Ishikawa (cell line): ENCODE results near the gene DSTYK.

Experiments
- CREB1 ChIP-seq: IDR thresholded peaks from 2 replicates; pipeline ENCODE4 v1.6.1; 2012; ENCODE audit warnings: low read depth
- EGR1 ChIP-seq: IDR thresholded peaks from 2 replicates; pipeline ENCODE4 v1.6.1; 2012
- FOXM1 ChIP-seq: IDR thresholded peaks from 2 replicates; pipeline ENCODE4 v1.6.1; 2012; ENCODE audit warnings: low read depth, borderline replicate concordance
- MAX ChIP-seq: IDR thresholded peaks from 2 replicates; pipeline ENCODE4 v1.6.1; 2012
- ZBTB7A ChIP-seq: IDR thresholded peaks from 2 replicates; pipeline ENCODE4 v1.6.1; 2012; ENCODE audit warnings: low read depth

DNA sequence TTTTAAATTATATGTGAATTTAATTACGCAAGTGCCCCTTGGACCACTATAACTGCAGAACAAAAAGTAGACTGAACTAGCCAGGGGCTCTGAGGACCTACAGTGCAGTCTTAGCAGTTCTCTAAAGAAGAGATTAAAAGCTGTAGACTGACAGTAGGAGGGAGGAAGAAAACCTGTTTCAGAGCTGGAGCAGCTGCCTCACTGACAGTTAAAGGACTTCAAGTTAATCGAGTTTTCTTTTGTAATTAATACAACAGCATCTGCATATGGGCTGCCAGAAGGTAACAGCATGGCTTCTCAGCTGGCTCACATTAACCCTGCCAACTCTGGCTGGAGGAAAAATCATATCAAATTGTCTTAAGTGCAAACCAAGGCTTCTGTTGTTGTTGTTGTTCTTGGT is 19.9 kb downstream of the DSTYK start:
- no peak for TF ChIP-seq MAX
- TF ChIP-seq EGR1 = no peak
- TF ChIP-seq FOXM1 = no peak
- no peak for TF ChIP-seq CREB1
- no peak for TF ChIP-seq ZBTB7A
